ENCODE results near the gene GSN.

The GSN gene

DNA sequence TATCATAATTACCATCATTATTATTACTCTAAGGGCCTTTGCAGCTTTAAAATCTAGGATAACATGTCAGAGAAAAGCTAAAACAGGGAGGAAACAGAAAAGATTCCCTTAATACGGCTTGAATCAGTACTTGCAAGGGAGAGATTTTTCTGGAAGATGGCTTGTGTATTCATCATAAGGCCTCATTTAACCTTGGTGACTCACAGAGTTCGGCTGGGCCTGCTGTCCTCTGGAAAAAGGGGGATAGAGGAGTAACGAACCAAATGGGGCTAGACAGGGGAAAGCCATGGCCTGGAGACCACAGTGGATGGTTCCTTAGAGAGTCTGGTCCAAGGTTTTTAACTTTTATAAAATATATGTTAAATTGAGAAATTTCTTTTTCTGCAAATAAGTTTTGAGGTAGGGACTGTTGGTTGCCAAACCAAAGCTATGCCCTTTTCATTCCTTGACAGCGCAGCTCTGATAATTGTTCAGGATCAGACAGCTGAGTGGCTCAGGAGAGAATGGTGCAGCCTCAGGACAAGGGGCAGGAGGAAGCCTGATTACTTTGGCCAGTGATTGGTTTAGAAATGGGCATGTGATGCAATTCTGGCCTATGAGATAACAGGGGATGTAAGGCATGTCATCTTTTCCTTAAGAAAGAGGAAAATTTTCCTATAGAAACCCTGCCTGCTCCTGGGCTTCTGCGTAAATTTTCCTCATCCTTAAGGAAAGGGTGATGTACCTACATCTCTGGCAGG is 25.6 kb upstream of the GSN start:
- in situ Hi-C loops (cut with MboI; ENCODE audit: low sequenced_read_pairs): no loop called here

- in situ Hi-C loops (cut with MboI; ENCODE audit: low sequenced_read_pairs): no loop called here
Observed at GRCh38 chr9:121242959-121243346, 25.0 kb upstream of the GSN start.

GRCh38 chr9:121246821-121247561 is 21.0 kb upstream of the GSN start:
- in situ Hi-C loops (cut with MboI; ENCODE audit: low sequenced_read_pairs): no loop called here

- in situ Hi-C loops (cut with MboI; ENCODE audit: low sequenced_read_pairs): no loop called here
Observed at GRCh38 chr9:121249563-121249962, 18.4 kb upstream of the GSN start.

DNA sequence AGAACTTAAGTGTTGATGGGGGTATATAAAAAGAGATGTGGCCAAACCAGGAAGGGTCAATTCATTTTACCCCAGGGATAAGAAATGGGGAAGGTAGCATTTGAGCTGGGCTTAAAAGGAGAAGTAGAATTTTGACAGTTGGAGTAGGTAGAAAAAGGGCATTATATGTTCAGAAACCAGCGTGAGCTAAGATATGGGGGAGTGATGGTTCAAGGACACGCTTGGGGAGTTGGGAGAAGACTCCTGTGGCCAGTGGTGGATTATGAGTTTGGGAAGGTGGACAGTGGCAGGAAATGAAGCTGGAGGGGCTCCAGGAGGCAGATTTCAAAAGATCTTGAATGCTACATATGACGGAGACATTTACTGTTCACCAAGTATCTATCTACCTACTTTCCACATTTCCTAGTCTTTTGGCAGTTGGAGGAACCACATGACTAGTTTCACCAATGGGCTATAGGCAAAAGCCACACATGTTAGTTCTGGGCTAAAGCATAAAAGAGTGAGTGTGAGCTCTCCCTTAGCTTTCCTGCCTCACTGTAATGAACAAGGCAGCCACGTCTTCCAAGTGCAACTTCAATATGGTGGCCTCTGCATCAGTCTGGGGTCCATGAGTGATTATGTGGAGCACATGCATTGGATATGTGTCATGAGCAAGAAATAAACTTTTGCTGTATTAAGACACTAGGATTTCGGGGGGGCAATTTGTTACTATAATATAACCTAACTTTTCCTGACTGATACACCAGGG is 15.7 kb upstream of the GSN start:
- in situ Hi-C loops (cut with MboI; ENCODE audit: low sequenced_read_pairs): no loop called here

DNA sequence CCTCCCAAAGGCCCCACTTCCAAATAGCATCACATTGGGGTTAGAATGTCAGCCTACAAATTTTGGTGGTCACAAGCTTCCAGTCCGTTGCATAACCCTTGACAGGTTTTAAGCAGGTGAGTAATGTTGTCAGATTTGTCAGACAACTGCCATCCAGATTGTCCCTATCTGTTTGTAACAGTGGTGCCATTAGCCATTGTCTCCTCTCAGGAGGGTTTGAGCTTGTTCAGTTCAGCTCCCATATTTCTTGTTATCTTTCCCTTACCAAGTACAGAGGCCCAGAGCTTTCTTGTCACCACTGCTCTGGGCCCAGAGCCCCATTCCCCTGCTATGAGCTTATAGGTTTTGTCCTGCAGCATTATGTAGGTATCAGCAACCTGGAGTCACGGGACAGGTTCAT is 14.8 kb upstream of the GSN start:
- in situ Hi-C loops (cut with MboI; ENCODE audit: low sequenced_read_pairs): no loop called here

DNA sequence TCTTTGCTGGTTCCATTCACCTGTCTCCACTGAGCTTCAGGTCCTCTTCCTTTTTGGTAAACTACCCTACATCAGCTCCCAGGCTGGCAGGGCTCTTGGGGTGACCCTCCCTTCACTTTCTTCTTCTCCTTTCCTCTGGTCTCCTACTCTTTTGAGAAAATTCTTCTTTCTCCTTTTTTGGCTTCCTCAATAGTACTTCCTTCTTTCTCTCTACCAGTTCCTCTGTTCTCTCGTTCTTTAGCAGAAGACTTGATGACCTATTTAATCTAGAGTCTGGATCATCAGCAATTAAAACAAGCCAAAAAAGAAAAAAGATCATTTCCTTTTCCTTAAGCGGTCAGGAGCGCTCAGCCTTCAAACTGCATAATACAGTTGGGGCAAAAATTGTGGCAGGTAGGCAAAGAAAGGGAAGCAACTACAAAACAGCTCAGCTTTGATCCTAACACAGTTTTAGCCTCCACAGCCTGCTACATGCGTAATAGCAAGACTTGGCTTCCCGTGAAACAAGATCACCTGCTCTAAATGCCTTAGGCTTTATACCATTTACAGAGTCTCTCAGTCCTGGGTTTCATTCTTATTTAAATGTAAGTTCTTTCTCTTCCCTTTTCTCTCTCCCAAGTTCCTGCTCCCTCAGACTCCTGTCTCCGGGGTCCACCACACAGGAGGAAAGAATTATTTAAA is 14.0 kb upstream of the GSN start:
- in situ Hi-C loops (cut with MboI; ENCODE audit: low sequenced_read_pairs): no loop called here

DNA sequence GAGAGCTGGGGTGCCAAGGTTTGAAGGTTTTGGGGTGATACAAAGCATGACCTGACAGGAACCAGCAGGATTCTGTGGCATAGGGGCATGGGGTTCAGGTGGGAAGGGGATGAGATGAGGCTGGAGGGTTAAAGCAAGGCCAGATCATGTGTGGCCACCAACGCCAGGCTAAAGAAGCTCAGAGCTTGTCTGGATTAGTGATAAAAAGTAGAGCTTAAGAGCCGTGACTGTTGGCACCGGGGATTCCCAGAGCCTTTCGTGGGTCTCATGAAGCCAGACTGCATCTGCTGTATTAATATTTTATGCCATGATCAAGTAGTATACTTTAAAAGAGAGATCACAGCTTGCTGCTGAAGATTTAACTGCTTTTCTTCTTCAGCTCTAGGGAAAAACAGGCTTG is 8.5 kb upstream of the GSN start:
- in situ Hi-C loops (cut with MboI; ENCODE audit: low sequenced_read_pairs): no loop called here

- in situ Hi-C loops (cut with MboI; ENCODE audit: low sequenced_read_pairs): loop anchor here (5.0 kb wide), 1 partner anchor 33 kb away; no protein-coding TSS in a partner anchor
Observed at GRCh38 chr9:121259935-121260334, 8.0 kb upstream of the GSN start.

- in situ Hi-C loops (cut with MboI; ENCODE audit: low sequenced_read_pairs): loop anchor here (5.0 kb wide), 1 partner anchor 33 kb away; no protein-coding TSS in a partner anchor
Observed at GRCh38 chr9:121260457-121261106, 7.4 kb upstream of the GSN start.

DNA sequence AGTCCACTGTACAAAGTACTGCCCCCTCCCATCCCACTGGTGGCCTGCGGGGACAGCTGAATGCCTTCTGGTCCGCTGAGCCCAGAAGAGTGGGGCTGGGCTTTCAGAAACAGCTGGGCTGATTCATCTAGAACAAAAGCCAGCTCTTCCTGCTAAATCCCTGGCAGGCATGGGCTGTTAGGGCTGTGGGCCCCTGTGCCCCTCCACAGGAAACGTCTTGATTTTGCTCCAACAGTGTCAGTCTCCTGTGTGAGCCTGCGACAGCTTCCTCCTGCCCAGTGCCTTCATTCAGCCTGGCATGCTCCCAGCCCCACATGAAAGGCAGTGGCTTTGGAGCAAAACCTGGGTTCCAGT is 6.9 kb upstream of the GSN start:
- in situ Hi-C loops (cut with MboI; ENCODE audit: low sequenced_read_pairs): loop anchor here (5.0 kb wide), 1 partner anchor 34 kb away; no protein-coding TSS in a partner anchor

GRCh38 chr9:121261755-121262154 is 6.2 kb upstream of the GSN start:
- in situ Hi-C loops (cut with MboI; ENCODE audit: low sequenced_read_pairs): loop anchor here (5.0 kb wide), 1 partner anchor 34 kb away; no protein-coding TSS in a partner anchor

DNA sequence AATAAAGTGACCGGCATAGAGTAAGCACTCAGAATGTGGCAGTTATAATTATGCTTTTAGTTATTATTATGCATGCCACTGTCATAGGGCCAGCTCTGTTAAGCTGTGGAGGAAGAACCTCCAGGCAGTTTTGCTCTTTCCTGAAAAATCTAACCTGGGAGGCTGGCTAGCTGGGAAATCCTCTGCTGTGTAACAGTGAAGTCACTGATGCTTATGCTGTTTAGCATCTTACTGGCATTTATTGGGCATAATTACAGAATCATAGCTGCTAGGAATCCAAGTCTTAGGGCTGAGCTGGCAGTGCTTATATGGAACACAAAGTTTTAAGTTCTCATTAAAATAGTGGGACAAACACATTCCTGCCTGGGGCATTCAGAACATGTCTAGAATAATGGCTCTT is 5.5 kb upstream of the GSN start:
- in situ Hi-C loops (cut with MboI; ENCODE audit: low sequenced_read_pairs): loop anchor here (5.0 kb wide), 1 partner anchor 35 kb away; no protein-coding TSS in a partner anchor

GRCh38 chr9:121262953-121263352 is 5.0 kb upstream of the GSN start:
- in situ Hi-C loops (cut with MboI; ENCODE audit: low sequenced_read_pairs): loop anchor here (5.0 kb wide), 1 partner anchor 36 kb away; no protein-coding TSS in a partner anchor

DNA sequence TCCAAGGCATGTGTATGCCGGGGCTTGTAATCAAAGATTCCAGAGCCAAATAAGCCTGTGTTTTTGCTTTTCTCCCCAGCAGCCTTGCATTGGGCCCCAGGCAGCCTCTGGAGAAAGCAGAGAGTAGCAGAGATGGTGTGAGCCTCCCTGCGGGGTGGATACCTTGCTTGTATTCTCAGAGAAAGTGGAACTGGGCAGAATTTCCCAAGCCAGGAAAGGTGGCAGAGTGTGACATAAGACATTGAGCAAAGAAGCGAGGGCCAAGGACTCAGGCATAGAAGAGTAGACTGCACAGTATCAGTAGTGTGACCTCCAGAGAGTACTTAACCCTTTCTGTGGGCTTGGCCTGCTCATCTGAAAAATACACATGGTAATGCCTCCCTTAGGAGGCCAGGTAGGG is 1.6 kb upstream of the GSN start:
- in situ Hi-C loops (cut with MboI; ENCODE audit: low sequenced_read_pairs): no loop called here

- in situ Hi-C loops (cut with MboI; ENCODE audit: low sequenced_read_pairs): no loop called here
Observed at GRCh38 chr9:121266906-121267650, 884 bp upstream of the GSN start.

- in situ Hi-C loops (cut with MboI; ENCODE audit: low sequenced_read_pairs): no loop called here
Observed at GRCh38 chr9:121268598-121268850, 562 bp downstream of the GSN start.

- in situ Hi-C loops (cut with MboI; ENCODE audit: low sequenced_read_pairs): no loop called here
Observed at GRCh38 chr9:121268851-121269641, 1.1 kb downstream of the GSN start.

- in situ Hi-C loops (cut with MboI; ENCODE audit: low sequenced_read_pairs): no loop called here
Observed at GRCh38 chr9:121269642-121270254, 1.8 kb downstream of the GSN start.

Measured in HL-60/S4 treated with retinoic acid at 250 ng/mL for 4 days and 3 days (cell line).